Stimulated activated CD4-positive, alpha-beta T cell treated with anti-CD3 and anti-CD28 coated beads, Interleukin-4, amount 100 ng/mL, for 48 hours (primary cell): ENCODE measurements around the gene RER1.

Experiments
- DNase-seq, 2 donors: peaks; one replicate each; pipeline ENCODE4 v3.0.0-alpha.2; 2020; ENCODE audit warnings: low read depth in 2 of 2

Gene RER1

GRCh38 chr1:2407166-2407990 lies 15.7 kb downstream of the RER1 start:
- no peak for DNase-seq

- no peak for DNase-seq
Measured at GRCh38 chr1:2407991-2408275, 16.3 kb downstream of the RER1 start.

GRCh38 chr1:2408456-2408855 lies 16.8 kb downstream of the RER1 start:
- DNase-seq, result no peak

GRCh38 chr1:2408859-2409276 lies 17.2 kb downstream of the RER1 start:
- DNase-seq, result no peak

GRCh38 chr1:2409745-2410144 lies 18.1 kb downstream of the RER1 start:
- no peak for DNase-seq

- no peak for DNase-seq
Measured at GRCh38 chr1:2411801-2412394, 20.3 kb downstream of the RER1 start.

GRCh38 chr1:2412395-2412772 lies 20.7 kb downstream of the RER1 start, which contains the start of gene PEX10:
PEX10 (minus strand) TSS chr1:2412564; CDS start chr1:2412502, 62 bp downstream.
- peak; percentile 99 for DNase-seq

- no peak for DNase-seq
Measured at GRCh38 chr1:2412773-2413494, 21.3 kb downstream of the RER1 start.

GRCh38 chr1:2413495-2414296 lies 22.1 kb downstream of the RER1 start:
- DNase-seq, result no peak

GRCh38 chr1:2414297-2414958 lies 22.8 kb downstream of the RER1 start:
- peak; percentile 72 to 74 for DNase-seq

GRCh38 chr1:2415337-2415736 lies 23.7 kb downstream of the RER1 start:
- DNase-seq, result no peak

- DNase-seq, result no peak
Measured at GRCh38 chr1:2415801-2416208, 24.2 kb downstream of the RER1 start.

- DNase-seq, result no peak
Measured at GRCh38 chr1:2416403-2416802, 24.8 kb downstream of the RER1 start.

GRCh38 chr1:2417083-2417832 lies 25.6 kb downstream of the RER1 start:
- DNase-seq, result no peak

GRCh38 chr1:2417833-2418225 lies 26.2 kb downstream of the RER1 start:
- no peak for DNase-seq

- no peak for DNase-seq
Measured at GRCh38 chr1:2418791-2419320, 27.2 kb downstream of the RER1 start.

- DNase-seq, result no peak
Measured at GRCh38 chr1:2419416-2419815, 27.8 kb downstream of the RER1 start.

GRCh38 chr1:2422523-2422922 lies 30.9 kb downstream of the RER1 start:
- no peak for DNase-seq

GRCh38 chr1:2425892-2426291 lies 34.3 kb downstream of the RER1 start:
- no peak for DNase-seq

GRCh38 chr1:2426540-2426939 lies 34.9 kb downstream of the RER1 start:
- no peak for DNase-seq

- no peak for DNase-seq
Measured at GRCh38 chr1:2427051-2427450, 35.4 kb downstream of the RER1 start.
